Body of pancreas (tissue), 4 donors: ENCODE measurements around the gene PIWIL4.

ENCODE experiments used
- POLR2A ChIP-seq, 3 donors: fragments of 450-650 bp; IDR thresholded peaks; one replicate each; pipeline ENCODE4 v1.6.1; 2016; ENCODE audit warnings: antibody characterized with exemption in 3 of 3, mild to moderate bottlenecking in 2 of 3
- TF ChIP-seq, protein P1 (sequence below), 7 experiments: fragments of 450-650 bp in 4 of 7; fragments of 200-600 bp in 3 of 7; sonication (generic) in 3 of 7; IDR thresholded peaks; one replicate each; pipeline ENCODE4 v1.5.1; 2016 to 2019; ENCODE audit warnings: antibody characterized with exemption in 7 of 7

DNA sequence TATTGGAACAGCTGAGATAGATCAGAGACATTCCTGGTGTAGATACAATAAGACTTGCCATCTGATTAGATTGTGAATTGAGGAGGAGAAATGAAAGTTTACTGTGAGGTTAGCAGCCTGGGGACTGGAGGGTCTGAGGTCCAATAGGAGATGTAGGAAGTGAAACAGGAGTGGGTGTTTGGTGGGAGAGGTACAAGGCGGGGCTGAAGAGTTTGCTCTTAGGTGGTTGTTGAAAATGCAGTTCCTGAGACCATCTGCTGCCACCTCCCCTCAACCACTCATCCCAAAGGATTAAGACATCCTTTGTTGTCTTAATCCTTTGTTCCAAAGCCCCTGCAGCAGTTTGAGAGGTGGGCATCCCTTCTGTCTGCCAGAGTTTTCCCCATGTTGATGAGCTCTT, 14.8 kb downstream of the PIWIL4 start:
- TF ChIP-seq, protein P1, sequence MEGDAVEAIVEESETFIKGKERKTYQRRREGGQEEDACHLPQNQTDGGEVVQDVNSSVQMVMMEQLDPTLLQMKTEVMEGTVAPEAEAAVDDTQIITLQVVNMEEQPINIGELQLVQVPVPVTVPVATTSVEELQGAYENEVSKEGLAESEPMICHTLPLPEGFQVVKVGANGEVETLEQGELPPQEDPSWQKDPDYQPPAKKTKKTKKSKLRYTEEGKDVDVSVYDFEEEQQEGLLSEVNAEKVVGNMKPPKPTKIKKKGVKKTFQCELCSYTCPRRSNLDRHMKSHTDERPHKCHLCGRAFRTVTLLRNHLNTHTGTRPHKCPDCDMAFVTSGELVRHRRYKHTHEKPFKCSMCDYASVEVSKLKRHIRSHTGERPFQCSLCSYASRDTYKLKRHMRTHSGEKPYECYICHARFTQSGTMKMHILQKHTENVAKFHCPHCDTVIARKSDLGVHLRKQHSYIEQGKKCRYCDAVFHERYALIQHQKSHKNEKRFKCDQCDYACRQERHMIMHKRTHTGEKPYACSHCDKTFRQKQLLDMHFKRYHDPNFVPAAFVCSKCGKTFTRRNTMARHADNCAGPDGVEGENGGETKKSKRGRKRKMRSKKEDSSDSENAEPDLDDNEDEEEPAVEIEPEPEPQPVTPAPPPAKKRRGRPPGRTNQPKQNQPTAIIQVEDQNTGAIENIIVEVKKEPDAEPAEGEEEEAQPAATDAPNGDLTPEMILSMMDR (IDR thresholded peaks at IDR 0.05): no peak
- no peak for TF ChIP-seq POLR2A (IDR thresholded peaks at IDR 0.05)
